DLD1 (cell line): Measurements from ENCODE around the gene RNF224.

ENCODE experiments used
- in situ Hi-C: cut with HindIII; loops from 2 replicates; pipeline ENCODE4 v1.10.0; 2017; ENCODE audit warnings: low sequenced_read_pairs

RNF224 gene

GRCh38 chr9:137227054-137227852 is at the start of gene RNF224:
Gene RNF224 (plus strand): TSS chr9:137227502. CDS start chr9:137228336, 834 bp downstream.
- in situ Hi-C loops, result no loop called here

GRCh38 chr9:137178201-137178938 is 48.9 kb upstream of the RNF224 start:
- in situ Hi-C loops, result no loop called here

- in situ Hi-C loops, result no loop called here
These were observed 48.2 kb upstream of the RNF224 start for GRCh38 chr9:137178939-137179630.

GRCh38 chr9:137179761-137180160 is 47.5 kb upstream of the RNF224 start:
- in situ Hi-C loops, result no loop called here

DNA sequence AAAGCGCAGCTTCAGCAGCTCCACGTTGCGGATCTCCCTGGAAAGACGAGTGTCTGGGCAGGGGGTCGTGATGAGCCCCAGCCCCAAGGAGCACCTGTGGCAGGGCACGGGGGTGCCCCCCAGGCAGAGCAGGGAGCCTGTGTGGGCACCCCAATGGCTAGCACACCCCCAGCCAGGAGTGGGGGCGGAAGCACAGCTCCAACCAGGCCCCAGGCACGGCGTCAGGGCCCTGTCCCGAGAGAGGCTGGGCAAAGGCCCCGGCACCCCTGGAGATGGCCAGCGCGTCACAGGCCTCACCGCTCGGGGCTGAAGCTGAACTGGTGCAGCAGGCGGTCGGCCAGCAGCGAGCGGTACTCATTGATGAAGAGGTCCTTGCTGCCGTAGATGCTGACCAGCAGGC is 46.8 kb upstream of the RNF224 start:
- in situ Hi-C loops, result no loop called here

- in situ Hi-C loops, result no loop called here
These were observed 45.6 kb upstream of the RNF224 start for GRCh38 chr9:137181680-137182079.

DNA sequence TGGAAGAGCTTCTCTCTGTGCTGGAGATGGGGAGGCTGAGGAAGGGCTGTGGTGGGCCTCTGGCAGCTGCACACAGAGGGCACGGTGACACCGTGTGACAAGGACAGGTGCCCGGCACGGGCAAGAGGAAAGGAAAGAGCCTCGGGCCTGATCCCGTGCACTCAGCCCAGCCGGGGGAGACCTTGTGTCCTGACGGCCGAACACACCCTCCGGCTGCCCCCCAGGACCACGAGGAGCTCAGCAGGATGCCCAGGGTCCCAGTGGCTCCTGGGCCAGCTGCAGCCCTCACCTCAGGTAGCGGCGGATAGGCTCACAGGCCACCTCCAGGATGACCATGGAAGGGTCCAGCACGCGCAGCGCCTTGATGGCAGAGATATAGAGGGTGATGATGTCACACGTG is 44.5 kb upstream of the RNF224 start:
- in situ Hi-C loops, result no loop called here

- in situ Hi-C loops, result no loop called here
These were observed 43.2 kb upstream of the RNF224 start for GRCh38 chr9:137183980-137184595.

DNA sequence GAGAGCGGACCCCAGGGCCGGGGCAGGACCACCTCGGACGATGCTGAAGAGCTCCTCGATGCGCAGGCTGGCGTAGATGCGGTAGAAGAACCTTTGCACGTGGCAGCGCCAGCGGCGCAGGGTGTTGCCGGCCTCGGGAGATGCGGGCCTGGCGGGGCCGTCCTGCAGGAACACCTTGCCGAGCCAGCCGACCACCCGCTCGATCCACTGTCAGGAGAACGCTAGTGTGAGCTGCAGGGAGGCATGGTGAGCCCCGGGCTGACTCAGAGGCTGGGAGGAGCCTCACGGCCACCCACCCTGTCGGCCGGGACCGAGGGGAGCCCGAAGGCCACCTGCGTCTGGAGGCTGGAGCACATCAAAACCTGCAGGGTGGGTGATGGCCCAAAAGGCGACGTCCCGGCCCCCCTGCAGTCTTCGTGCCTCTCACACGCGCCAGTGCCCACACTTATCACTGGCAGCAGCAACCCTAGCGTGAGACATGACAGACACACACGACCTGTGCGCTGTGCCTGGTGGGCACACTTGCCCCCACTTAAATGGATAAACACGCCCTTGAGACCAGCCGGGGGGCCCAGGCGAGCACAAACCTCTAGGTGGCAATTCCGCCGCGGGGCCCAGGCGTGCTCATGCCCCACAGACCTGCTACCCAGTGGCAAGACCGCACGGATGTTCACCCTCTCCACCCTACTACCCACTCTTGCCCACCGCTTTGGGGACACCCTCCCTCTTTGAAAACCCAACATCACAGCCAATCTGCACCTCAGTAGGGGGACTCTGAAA is 42.2 kb upstream of the RNF224 start:
- in situ Hi-C loops, result no loop called here

- in situ Hi-C loops, result no loop called here
These were observed 41.4 kb upstream of the RNF224 start for GRCh38 chr9:137185921-137186320.

DNA sequence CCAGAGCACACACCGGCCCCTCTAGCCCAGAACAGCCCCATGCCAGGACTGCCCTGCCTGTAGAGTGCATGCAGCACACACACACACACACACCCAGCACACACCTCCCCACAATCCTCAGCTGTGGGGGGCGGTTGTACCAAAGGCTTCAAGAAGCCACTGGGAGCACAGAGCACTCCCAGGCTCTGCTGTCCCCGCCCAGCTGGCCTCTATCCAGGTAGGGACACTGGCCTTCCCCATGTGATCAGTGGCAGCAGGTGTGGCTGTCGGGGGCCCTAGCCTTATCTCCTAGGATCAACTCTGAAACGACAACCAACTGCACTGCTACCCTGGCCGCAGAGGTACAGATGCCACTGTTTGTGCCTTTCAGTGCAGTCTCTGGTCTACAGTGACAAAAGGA is 40.9 kb upstream of the RNF224 start:
- in situ Hi-C loops, result no loop called here

GRCh38 chr9:137187386-137187785 is 39.9 kb upstream of the RNF224 start:
- in situ Hi-C loops, result no loop called here

GRCh38 chr9:137188086-137188489 is 39.2 kb upstream of the RNF224 start:
- in situ Hi-C loops, result no loop called here

DNA sequence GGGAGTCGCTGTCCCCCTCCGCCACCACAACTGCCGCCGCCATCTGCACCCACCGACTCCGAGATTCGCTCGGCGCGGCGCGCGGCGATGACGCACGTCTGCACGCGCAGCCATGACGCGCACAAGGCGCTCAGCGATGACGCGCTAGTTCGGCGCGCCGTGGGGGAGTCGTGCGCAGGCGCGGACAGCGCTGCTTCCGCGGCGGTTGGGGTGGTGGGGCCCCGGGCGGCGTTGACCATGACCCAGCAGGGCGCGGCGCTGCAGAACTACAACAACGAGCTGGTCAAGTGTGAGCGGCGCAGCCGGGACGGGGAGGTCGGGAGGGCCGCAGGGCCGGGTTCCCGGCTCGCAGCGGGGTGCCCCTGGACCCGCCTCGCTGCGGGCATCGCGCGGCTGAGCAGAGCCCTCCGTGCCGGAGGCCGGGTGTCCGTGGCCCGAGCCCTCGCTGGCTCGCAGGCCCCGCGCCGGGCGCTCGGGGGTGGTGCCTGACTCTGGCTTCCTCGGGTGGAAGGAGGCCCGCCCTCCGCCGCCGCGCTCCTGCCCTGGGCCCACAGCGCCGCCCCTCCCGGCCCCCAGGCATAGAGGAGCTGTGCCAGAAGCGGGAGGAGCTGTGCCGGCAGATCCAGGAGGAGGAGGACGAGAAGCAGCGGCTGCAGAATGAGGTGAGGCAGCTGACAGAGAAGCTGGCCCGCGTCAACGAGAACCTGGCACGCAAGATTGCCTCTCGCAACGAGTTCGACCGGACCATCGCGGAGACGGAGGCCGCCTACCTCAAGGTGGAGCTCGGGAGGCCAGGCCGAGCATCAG is 38.6 kb upstream of the RNF224 start, which contains the start of the genes ANAPC2 and SSNA1:
ANAPC2 (minus strand) TSS at position 71 of the 807 bp plus-strand sequence; CDS start at position 43, 28 bp downstream.
SSNA1 (plus strand) TSS at position 187 of the 807 bp plus-strand sequence; CDS start at position 238, 51 bp downstream.
- in situ Hi-C loops, result no loop called here

- in situ Hi-C loops, result no loop called here
These were observed 37.7 kb upstream of the RNF224 start for GRCh38 chr9:137189297-137190295.

- in situ Hi-C loops, result no loop called here
These were observed 36.9 kb upstream of the RNF224 start for GRCh38 chr9:137190315-137190856.

- in situ Hi-C loops, result no loop called here
These were observed 36.1 kb upstream of the RNF224 start for GRCh38 chr9:137191245-137191644.
